Measurements from ENCODE around the gene GALNT16.
"Not testable (repeated sequence)": the region's sequence is repeated elsewhere in the genome, so short reads cannot be mapped to it uniquely, and the experiment has no call there.

GALNT16 gene

DNA sequence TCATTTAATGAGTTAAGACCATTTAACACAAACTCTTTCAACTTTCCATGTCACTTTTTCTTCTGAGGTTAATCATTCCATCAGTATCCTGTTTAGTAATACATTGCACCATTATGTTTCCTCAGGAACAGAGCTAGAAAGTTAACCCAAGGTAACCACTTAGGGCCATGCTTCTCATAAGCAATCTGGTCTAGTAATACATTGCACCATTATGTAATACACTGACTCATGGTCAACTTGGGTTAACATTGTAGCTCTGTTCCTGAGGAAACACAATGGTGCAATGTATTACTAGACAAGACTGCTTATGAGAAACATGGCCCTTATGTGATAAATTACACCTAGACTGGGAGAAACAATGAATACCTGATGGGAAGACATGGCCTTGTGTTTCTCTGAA is 116.5 kb downstream of the GALNT16 start:
- H3F3A ChIP-seq (ENCODE audit: insufficient read depth, low read length): no peaks in the 10 kb centered on the region
- no peaks in the 10 kb centered on the region for H3K36me3 ChIP-seq (replicated peaks; ENCODE audit: insufficient read depth, low read length)
- no peak overlapping the region for H3K4me2 ChIP-seq (ENCODE audit: low read depth, low read length)
- no peak overlapping the region for H3K4me3 ChIP-seq (ENCODE audit: low read length)
- TF ChIP-seq EZH2 (optimal IDR thresholded peaks at IDR 0.05; ENCODE audit: low read depth, low read length) (no peak), EZH2phosphoT487 (IDR thresholded peaks at IDR 0.05; ENCODE audit: low read length) (no peak)
- TF ChIP-seq, protein P1, sequence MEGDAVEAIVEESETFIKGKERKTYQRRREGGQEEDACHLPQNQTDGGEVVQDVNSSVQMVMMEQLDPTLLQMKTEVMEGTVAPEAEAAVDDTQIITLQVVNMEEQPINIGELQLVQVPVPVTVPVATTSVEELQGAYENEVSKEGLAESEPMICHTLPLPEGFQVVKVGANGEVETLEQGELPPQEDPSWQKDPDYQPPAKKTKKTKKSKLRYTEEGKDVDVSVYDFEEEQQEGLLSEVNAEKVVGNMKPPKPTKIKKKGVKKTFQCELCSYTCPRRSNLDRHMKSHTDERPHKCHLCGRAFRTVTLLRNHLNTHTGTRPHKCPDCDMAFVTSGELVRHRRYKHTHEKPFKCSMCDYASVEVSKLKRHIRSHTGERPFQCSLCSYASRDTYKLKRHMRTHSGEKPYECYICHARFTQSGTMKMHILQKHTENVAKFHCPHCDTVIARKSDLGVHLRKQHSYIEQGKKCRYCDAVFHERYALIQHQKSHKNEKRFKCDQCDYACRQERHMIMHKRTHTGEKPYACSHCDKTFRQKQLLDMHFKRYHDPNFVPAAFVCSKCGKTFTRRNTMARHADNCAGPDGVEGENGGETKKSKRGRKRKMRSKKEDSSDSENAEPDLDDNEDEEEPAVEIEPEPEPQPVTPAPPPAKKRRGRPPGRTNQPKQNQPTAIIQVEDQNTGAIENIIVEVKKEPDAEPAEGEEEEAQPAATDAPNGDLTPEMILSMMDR (IDR thresholded peaks at IDR 0.05; ENCODE audit: low read length): no peak
- H3K27ac ChIP-seq (ENCODE audit: low read length): no peak overlapping the region
- no peak overlapping the region for H2AFZ ChIP-seq (ENCODE audit: low read length)
- no peaks in the 10 kb centered on the region for H3K9me3 ChIP-seq (replicated peaks; ENCODE audit: insufficient read depth, low read length)
- H3K27me3 ChIP-seq (replicated peaks; ENCODE audit: insufficient read depth, low read length): no peaks in the 10 kb centered on the region
- 0 out of 2 replicates have a peak, but pooled peaks cover 3% of the 10 kb centered on the region for H3K79me2 ChIP-seq (ENCODE audit: low read length)
- no peak overlapping the region for H3K9ac ChIP-seq (ENCODE audit: low read length)
- H3K9me2 ChIP-seq (replicated peaks; ENCODE audit: insufficient read depth, low read length): no peaks in the 10 kb centered on the region
- no peaks in the 10 kb centered on the region for H3K4me1 ChIP-seq (ENCODE audit: low read length)
- no peaks in the 10 kb centered on the region for H4K20me1 ChIP-seq (ENCODE audit: insufficient read depth, low read length)
- no peak for DNase-seq

DNA sequence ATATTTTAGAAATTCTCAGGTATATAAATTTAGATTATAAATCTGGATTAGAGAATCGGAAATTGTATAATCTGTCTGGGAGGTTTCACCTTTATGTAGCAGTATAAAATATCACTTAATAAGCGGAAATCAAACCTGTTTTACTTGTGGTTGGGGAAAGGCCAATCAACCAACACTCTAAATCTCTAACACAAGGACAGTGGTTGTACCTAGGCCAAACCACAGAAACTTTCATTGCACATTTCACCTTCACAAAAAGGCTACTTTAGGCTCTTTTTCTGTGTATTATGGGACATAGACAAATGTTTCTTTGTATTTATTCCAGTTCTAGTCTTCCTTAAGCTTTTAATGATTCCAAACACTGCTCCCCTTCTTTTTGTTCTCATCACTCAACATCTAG is 118.3 kb downstream of the GALNT16 start:
- Histone ChIP-seq H3K4me3 (ENCODE audit: low read length) (no peak overlapping the region), H3K27me3 (replicated peaks; ENCODE audit: insufficient read depth, low read length) (no peaks in the 10 kb centered on the region), H3K9me2 (replicated peaks; ENCODE audit: insufficient read depth, low read length) (no peaks in the 10 kb centered on the region), H4K20me1 (ENCODE audit: insufficient read depth, low read length) (no peaks in the 10 kb centered on the region), H3K4me1 (ENCODE audit: low read length) (no peaks in the 10 kb centered on the region), H3F3A (ENCODE audit: insufficient read depth, low read length) (no peaks in the 10 kb centered on the region), H3K9ac (ENCODE audit: low read length) (no peak overlapping the region), H3K79me2 (ENCODE audit: low read length) (peaks cover 20% of the 10 kb centered on the region), H3K27ac (ENCODE audit: low read length) (no peak overlapping the region), H2AFZ (ENCODE audit: low read length) (no peak overlapping the region), H3K4me2 (ENCODE audit: low read depth, low read length) (no peak overlapping the region), H3K36me3 (replicated peaks; ENCODE audit: insufficient read depth, low read length) (no peaks in the 10 kb centered on the region), H3K9me3 (replicated peaks; ENCODE audit: insufficient read depth, low read length) (no peaks in the 10 kb centered on the region)
- TF ChIP-seq, protein P1 (IDR thresholded peaks at IDR 0.05; ENCODE audit: low read length): no peak
- no peak for DNase-seq

DNA sequence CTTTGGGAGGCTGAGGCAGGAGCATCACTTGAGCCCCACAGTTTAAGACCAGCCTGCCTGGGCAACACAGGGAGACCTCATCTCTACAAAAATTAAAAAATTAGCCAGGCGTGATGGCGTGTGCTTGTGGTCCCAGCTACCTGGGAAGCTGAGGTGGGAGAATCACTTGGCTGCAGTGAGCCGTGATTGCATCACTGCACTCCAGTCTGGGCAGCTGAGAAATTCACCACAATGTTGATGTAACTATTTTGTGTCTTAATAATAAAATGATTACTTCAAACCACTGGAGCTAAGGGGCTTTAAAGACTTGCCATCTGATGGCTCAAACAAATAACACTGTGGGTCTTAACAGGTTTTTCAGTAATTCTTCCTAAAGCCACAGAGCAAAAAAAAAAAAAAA is 127.4 kb downstream of the GALNT16 start:
- Histone ChIP-seq H3K4me2 (ENCODE audit: low read depth, low read length) (no peak overlapping the region), H3K36me3 (replicated peaks; ENCODE audit: insufficient read depth, low read length) (peaks cover 4% of the 10 kb centered on the region), H3F3A (ENCODE audit: insufficient read depth, low read length) (no peaks in the 10 kb centered on the region), H3K27ac (ENCODE audit: low read length) (no peak overlapping the region), H3K9me3 (replicated peaks; ENCODE audit: insufficient read depth, low read length) (no peaks in the 10 kb centered on the region), H2AFZ (ENCODE audit: low read length) (no peak overlapping the region), H3K79me2 (ENCODE audit: low read length) (peaks cover 91% of the 10 kb centered on the region), H3K9ac (ENCODE audit: low read length) (no peak overlapping the region), H3K4me3 (ENCODE audit: low read length) (no peak overlapping the region), H3K4me1 (ENCODE audit: low read length) (no peaks in the 10 kb centered on the region), H3K27me3 (replicated peaks; ENCODE audit: insufficient read depth, low read length) (no peaks in the 10 kb centered on the region), H3K9me2 (replicated peaks; ENCODE audit: insufficient read depth, low read length) (no peaks in the 10 kb centered on the region), H4K20me1 (ENCODE audit: insufficient read depth, low read length) (peaks cover 11% of the 10 kb centered on the region)
- TF ChIP-seq EZH2 (optimal IDR thresholded peaks at IDR 0.05; ENCODE audit: low read depth, low read length) (no peak), EZH2phosphoT487 (IDR thresholded peaks at IDR 0.05; ENCODE audit: low read length) (no peak)
- TF ChIP-seq, protein P1 (IDR thresholded peaks at IDR 0.05; ENCODE audit: low read length): no peak
- no peak for DNase-seq

DNA sequence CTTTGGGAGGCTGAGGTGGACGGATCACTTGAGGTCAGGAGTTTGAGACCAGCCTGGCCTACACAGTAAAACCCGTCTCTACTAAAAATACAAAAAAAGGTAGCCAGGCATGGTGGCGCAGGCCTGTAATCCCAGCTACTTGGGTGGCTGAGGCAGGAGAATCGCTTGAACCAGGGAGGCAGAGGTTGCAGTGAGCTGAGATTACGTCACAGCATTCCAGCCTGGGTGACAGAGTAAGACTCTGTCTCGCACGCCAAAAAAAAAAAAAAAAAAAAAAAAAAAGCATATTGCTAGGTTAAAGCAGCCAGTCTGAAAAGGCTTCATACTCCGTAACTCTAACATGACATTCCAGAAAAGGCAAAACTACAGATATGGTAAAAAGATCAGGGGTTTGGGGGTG is 131.4 kb downstream of the GALNT16 start:
- not testable (repeated sequence) for H2AFZ ChIP-seq (ENCODE audit: low read length); H3K27ac ChIP-seq (ENCODE audit: low read length); H3K9me3 ChIP-seq (replicated peaks; ENCODE audit: insufficient read depth, low read length); H3K9me2 ChIP-seq (replicated peaks; ENCODE audit: insufficient read depth, low read length); H3K9ac ChIP-seq (ENCODE audit: low read length); DNase-seq; H3K4me2 ChIP-seq (ENCODE audit: low read depth, low read length); H4K20me1 ChIP-seq (ENCODE audit: insufficient read depth, low read length); H3K36me3 ChIP-seq (replicated peaks; ENCODE audit: insufficient read depth, low read length); H3K27me3 ChIP-seq (replicated peaks; ENCODE audit: insufficient read depth, low read length); H3F3A ChIP-seq (ENCODE audit: insufficient read depth, low read length); H3K4me1 ChIP-seq (ENCODE audit: low read length); H3K4me3 ChIP-seq (ENCODE audit: low read length)
- peaks cover 94% of the 10 kb centered on the region for H3K79me2 ChIP-seq (ENCODE audit: low read length)

Data from MM.1S (cell line).